Neural cell (in vitro differentiated cells): ENCODE results near the gene SLX4IP.

Experiments used
- EP300 ChIP-seq: fragments of 450-650 bp; conservative IDR thresholded peaks from 2 replicates; pipeline ENCODE4 v1.6.1; 2014; ENCODE audit warnings: antibody characterized with exemption, mild to moderate bottlenecking, moderate library complexity; ENCODE audit not compliant: poor library complexity, severe bottlenecking
- EZH2 ChIP-seq: fragments of 200-600, 300-800 bp; shearing (Covaris generic), sonication (generic); IDR thresholded peaks from 2 replicates; pipeline ENCODE4 v1.6.1; 2014; ENCODE audit warnings: antibody characterized with exemption, low read length, borderline replicate concordance, mild to moderate bottlenecking; ENCODE audit not compliant: insufficient read depth, poor library complexity, severe bottlenecking
- RAD21 ChIP-seq: fragments of 450-650 bp; conservative IDR thresholded peaks from 2 replicates; pipeline ENCODE4 v1.6.1; 2014; ENCODE audit warnings: antibody characterized with exemption, mild to moderate bottlenecking, moderate library complexity
- TF ChIP-seq, protein P1 (sequence below): IDR thresholded peaks from 2 replicates; pipeline ENCODE4 v1.6.1; 2012; ENCODE audit warnings: borderline replicate concordance
- TF ChIP-seq, protein P2 (sequence below): fragments of 450-650 bp; IDR thresholded peaks from 2 replicates; pipeline ENCODE4 v1.5.1; 2014; ENCODE audit warnings: antibody characterized with exemption, mild to moderate bottlenecking, moderate library complexity; ENCODE audit not compliant: poor library complexity, severe bottlenecking

DNA sequence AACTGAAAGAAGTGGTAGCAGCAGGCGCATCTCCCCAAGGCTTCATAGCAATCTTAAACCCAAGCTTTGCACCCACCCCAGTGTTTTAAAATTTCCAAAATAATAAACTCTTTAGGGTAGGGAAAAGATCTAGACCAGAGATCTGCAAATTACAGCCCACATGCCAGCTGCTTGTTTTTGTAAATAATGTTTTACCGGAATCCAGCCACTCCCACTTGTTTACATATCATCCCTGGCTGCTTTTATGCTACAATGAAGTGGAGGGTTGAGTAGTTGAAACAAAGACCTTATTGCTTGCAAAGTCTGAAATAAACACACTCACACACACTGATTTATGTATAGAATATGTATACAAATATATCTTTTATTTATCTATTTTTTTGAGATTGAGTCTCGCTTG, 30.0 kb downstream of the SLX4IP start:
- TF ChIP-seq, protein P1, sequence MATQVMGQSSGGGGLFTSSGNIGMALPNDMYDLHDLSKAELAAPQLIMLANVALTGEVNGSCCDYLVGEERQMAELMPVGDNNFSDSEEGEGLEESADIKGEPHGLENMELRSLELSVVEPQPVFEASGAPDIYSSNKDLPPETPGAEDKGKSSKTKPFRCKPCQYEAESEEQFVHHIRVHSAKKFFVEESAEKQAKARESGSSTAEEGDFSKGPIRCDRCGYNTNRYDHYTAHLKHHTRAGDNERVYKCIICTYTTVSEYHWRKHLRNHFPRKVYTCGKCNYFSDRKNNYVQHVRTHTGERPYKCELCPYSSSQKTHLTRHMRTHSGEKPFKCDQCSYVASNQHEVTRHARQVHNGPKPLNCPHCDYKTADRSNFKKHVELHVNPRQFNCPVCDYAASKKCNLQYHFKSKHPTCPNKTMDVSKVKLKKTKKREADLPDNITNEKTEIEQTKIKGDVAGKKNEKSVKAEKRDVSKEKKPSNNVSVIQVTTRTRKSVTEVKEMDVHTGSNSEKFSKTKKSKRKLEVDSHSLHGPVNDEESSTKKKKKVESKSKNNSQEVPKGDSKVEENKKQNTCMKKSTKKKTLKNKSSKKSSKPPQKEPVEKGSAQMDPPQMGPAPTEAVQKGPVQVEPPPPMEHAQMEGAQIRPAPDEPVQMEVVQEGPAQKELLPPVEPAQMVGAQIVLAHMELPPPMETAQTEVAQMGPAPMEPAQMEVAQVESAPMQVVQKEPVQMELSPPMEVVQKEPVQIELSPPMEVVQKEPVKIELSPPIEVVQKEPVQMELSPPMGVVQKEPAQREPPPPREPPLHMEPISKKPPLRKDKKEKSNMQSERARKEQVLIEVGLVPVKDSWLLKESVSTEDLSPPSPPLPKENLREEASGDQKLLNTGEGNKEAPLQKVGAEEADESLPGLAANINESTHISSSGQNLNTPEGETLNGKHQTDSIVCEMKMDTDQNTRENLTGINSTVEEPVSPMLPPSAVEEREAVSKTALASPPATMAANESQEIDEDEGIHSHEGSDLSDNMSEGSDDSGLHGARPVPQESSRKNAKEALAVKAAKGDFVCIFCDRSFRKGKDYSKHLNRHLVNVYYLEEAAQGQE: no peak
- no peak for TF ChIP-seq EZH2
- TF ChIP-seq, protein P2, sequence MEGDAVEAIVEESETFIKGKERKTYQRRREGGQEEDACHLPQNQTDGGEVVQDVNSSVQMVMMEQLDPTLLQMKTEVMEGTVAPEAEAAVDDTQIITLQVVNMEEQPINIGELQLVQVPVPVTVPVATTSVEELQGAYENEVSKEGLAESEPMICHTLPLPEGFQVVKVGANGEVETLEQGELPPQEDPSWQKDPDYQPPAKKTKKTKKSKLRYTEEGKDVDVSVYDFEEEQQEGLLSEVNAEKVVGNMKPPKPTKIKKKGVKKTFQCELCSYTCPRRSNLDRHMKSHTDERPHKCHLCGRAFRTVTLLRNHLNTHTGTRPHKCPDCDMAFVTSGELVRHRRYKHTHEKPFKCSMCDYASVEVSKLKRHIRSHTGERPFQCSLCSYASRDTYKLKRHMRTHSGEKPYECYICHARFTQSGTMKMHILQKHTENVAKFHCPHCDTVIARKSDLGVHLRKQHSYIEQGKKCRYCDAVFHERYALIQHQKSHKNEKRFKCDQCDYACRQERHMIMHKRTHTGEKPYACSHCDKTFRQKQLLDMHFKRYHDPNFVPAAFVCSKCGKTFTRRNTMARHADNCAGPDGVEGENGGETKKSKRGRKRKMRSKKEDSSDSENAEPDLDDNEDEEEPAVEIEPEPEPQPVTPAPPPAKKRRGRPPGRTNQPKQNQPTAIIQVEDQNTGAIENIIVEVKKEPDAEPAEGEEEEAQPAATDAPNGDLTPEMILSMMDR: no peak
- no peak for TF ChIP-seq RAD21
- TF ChIP-seq EP300: no peak
